GM12878 (cell line): ENCODE results near the gene PSMC3. TPM values are rescaled to one million over a fixed set of nuclear protein-coding genes. Genes with fewer than 3 reads are reported as not detected.

Experiments used
- ATAC-seq: fragments of 200-7000 bp; cut with Tn5 transposase; 3 replicates; pipeline ENCODE4 v1.9.1; 2020; ENCODE audit warnings: mild to moderate bottlenecking, moderate library complexity
- BruUV-seq: library from RNA; stranded (reverse); fragments of 400-500 nt; replicated peaks from 2 replicates; lab custom pipeline; 2021; lab: Mats Ljungman, UMichigan
- CTCF ChIA-PET: fragments of 300-600 bp; sonication (Branson Sonifier 250); formaldehyde crosslinking; extraction: SDS; loops from one replicate; lab custom pipeline; 2021; ENCODE audit warnings: inconsistent platforms; lab: Yijun Ruan, JAX
- POLR2A ChIA-PET: fragments of 350-600 bp; formaldehyde crosslinking; extraction: SDS; loops from one replicate; lab custom pipeline; 2021; ENCODE audit warnings: inconsistent platforms; lab: Charles Lee
- RAD21 ChIA-PET: fragments of 300-600 bp; sonication (Branson Sonifier 250); formaldehyde crosslinking; loops from one replicate; lab custom pipeline; 2023; ENCODE audit warnings: antibody characterized with exemption; ENCODE audit not compliant: unreplicated experiment; lab: Charles Lee
- SMC1A ChIA-PET: fragments of 300-600 bp; sonication (Branson Sonifier 250); formaldehyde crosslinking; loops from one replicate; lab custom pipeline; 2023; ENCODE audit not compliant: unreplicated experiment, uncharacterized antibody; lab: Charles Lee
- DNase-seq: peaks from one replicate; pipeline ENCODE4 v3.0.0-alpha.2; 2011; ENCODE audit warnings: low read depth, low spot score
- FAIRE-seq: peaks from 3 replicates; lab custom pipeline; 2011; peaks lifted over from hg19 to GRCh38; lab: Jason Lieb, UNC
- H2AFZ ChIP-seq: 2 replicates; pipeline ENCODE4 v1.6.0; 2011; ENCODE audit warnings: low read depth, low read length, control low read depth; ENCODE audit not compliant: control insufficient read depth
- H3K27ac ChIP-seq: 2 replicates; pipeline ENCODE4 v1.5.1; 2011; ENCODE audit warnings: control low read depth; ENCODE audit not compliant: control insufficient read depth, insufficient read depth
- H3K27me3 ChIP-seq, 2 experiments: replicated peaks in 1 of 2; 2 replicates each; pipeline versions ENCODE4 v1.6.0 to v1.6.1; 2011; ENCODE audit warnings: low read length in 1 of 2; ENCODE audit not compliant: control insufficient read depth in 2 of 2, insufficient read depth in 2 of 2
- H3K36me3 ChIP-seq, 2 experiments: 2 replicates each; pipeline ENCODE4 v1.5.1; 2011; ENCODE audit warnings: low read length in 1 of 2; ENCODE audit not compliant: control insufficient read depth in 2 of 2, insufficient read depth in 2 of 2
- H3K4me1 ChIP-seq: 2 replicates; pipeline ENCODE4 v1.6.1; 2011; ENCODE audit warnings: mild to moderate bottlenecking, low read length, moderate library complexity, mixed read lengths; ENCODE audit not compliant: control insufficient read depth, insufficient read depth
- H3K4me2 ChIP-seq: 2 replicates; pipeline ENCODE4 v1.6.0; 2011; ENCODE audit warnings: control low read depth; ENCODE audit not compliant: control insufficient read depth, insufficient read depth
- H3K4me3 ChIP-seq: fragments of 200-600 bp; sonication (generic); 2 replicates; pipeline ENCODE4 v1.5.1; 2016
- H3K79me2 ChIP-seq: 2 replicates; pipeline ENCODE4 v1.6.0; 2011; ENCODE audit warnings: low read length; ENCODE audit not compliant: control insufficient read depth, insufficient read depth
- H3K9ac ChIP-seq: 2 replicates; pipeline ENCODE4 v1.8.0; 2011; ENCODE audit warnings: low read length, control low read depth, mixed read lengths; ENCODE audit not compliant: control insufficient read depth, insufficient read depth
- H3K9me3 ChIP-seq: replicated peaks from 3 replicates; pipeline ENCODE4 v1.5.1; 2011; ENCODE audit warnings: mild to moderate bottlenecking, low read length; ENCODE audit not compliant: control insufficient read depth, insufficient read depth
- H4K20me1 ChIP-seq: 2 replicates; pipeline ENCODE4 v1.6.0; 2011; ENCODE audit not compliant: control insufficient read depth, insufficient read depth
- ATF7 ChIP-seq: fragments of 450-650 bp; IDR thresholded peaks from 2 replicates; pipeline ENCODE4 v1.6.1; 2016; ENCODE audit warnings: low read depth, mild to moderate bottlenecking
- NFIC ChIP-seq: IDR thresholded peaks from 2 replicates; pipeline ENCODE4 v1.6.1; 2012; ENCODE audit warnings: low read depth, mild to moderate bottlenecking, inconsistent platforms, low read length, moderate library complexity
- NFYA ChIP-seq: IDR thresholded peaks from 2 replicates; pipeline ENCODE4 v1.6.1; 2011; ENCODE audit warnings: low read depth, mild to moderate bottlenecking, low read length, improper control_type of control experiment, borderline replicate concordance
- POLR2A ChIP-seq: IDR thresholded peaks from 2 replicates; pipeline ENCODE4 v1.6.1; 2011; ENCODE audit warnings: low read depth, mild to moderate bottlenecking, low read length
- SUPT20H ChIP-seq: IDR thresholded peaks from 2 replicates; pipeline ENCODE4 v1.6.1; 2011; ENCODE audit warnings: low read depth, mild to moderate bottlenecking, low read length, moderate library complexity, borderline replicate concordance; ENCODE audit not compliant: control insufficient read depth
- WGBS: methylation state at CpG from one replicate; pipeline ENCODE4 v1.1.6; 2016; ENCODE audit warnings: low lambda C conversion rate; ENCODE audit not compliant: insufficient replicate concordance, insufficient coverage; ENCODE audit errors: missing lambda C conversion rate; 5-methylcytosine and 5-hydroxymethylcytosine counted together
- in situ Hi-C: fragments of 300-500 bp; cut with MboI; formaldehyde crosslinking; loops from 9 replicates; pipeline ENCODE4 v1.14.3; 2018; ENCODE audit warnings: mixed read lengths
- intact Hi-C: fragments of 100-400 bp; cut with micrococcal nuclease; formaldehyde crosslinking; loops from one replicate; pipeline ENCODE4 v1.14.2; 2022; ENCODE audit not compliant: unreplicated experiment
- polyA plus RNA-seq, 11 experiments: library from polyadenylated mRNA; depleted of rRNA in 4 of 11; unstranded in 6 of 11; stranded (reverse) in 5 of 11; fragments of >200 nt; fragmentation: Nextera tagmentation in 4 of 11; fragmentation: Illumina TruSeq in 1 of 11; extraction: Ambion mirVana in 4 of 11; extraction: Trizol in 1 of 11; gene quantifications; 1 replicate in 1 of 11; 2 replicates in 10 of 11; pipeline versions ENCODE4 v1.2.1 to v1.2.3, GENCODE V29; 2011 to 2016; ENCODE audit warnings: inconsistent platforms in 2 of 11, missing spikeins in 2 of 11, low read depth in 1 of 11
- total RNA-seq, 4 experiments: library from RNA; depleted of rRNA in 3 of 4; stranded (reverse); fragments of >200 nt in 3 of 4; fragmentation: Illumina TruSeq in 1 of 4; extraction: Trizol in 1 of 4; gene quantifications; 2 replicates each; pipeline versions ENCODE4 v1.2.1 to v1.2.3, GENCODE V29; 2013 to 2021

The PSMC3 gene
- total and polyA plus RNA-seq, 10 of the 15 experiments (the other 5 are each of a cell fraction or from before 2014, with no cell fraction given), result 39.5 to 289 (median 155) TPM

DNA sequence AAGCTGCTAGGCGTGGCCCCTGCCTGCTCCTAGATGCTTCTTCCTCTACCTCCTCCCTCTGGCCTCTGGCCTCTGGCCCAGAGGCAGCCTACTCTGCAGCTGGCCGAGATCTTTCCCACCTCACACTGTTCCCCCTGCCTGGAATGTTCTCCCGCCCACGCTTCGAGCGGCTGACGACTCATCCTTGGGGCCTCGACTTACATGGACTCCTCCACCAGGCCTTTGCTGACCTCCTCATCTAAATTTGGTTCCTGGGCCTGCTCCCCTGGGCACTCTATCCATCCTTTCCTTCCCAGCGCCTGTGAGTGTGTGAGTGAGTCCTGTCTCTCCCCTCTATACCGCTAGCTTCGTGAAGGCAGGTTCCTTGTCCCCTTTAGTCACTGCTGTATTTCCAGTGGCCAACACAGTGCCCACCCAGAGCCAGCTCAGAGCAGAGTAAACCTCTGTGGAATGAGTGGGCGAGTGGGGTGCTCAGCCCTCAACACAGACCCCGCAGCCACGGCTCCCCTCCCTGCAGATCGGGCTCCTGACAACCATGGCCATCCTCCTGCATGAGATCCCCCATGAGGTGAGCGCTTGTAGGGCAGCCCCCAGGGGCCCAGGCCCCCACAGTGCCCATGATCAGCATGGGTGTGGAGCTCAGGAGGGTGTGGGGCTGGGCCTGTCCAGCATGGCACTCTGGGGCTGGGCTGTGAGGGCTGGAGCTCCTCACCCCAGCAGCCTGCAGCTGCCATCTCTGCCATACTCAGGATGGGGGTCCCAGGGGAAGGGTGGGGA is 12.1 kb downstream of the PSMC3 start:
- POLR2A ChIA-PET, result no interaction called here
- no peak overlapping the region for H3K27ac ChIP-seq
- H3K9me3 ChIP-seq, result no peaks in the 10 kb centered on the region
- intact Hi-C loops (no loop called here), in situ Hi-C loops (no loop called here)
- no TSS peak for BruUV-seq
- no peaks in the 10 kb centered on the region; the same call in 1 of the 2 replicates for H3K79me2 ChIP-seq
- WGBS, result 88% methylated on average over 16 of the region's 16 CpGs
- H3K4me1 ChIP-seq, result peaks cover 2% of the 10 kb centered on the region; the same call in 1 of the 2 replicates
- no peak overlapping the region for H3K4me2 ChIP-seq
- no peak overlapping the region for H3K9ac ChIP-seq
- H4K20me1 ChIP-seq, result no peaks in the 10 kb centered on the region
- no peak for TF ChIP-seq ATF7
- TF ChIP-seq POLR2A, result peak; percentile 48; the same call in 1 of the 2 replicates
- no peak for DNase-seq
- no peak for ATAC-seq
- H2AFZ ChIP-seq, result no peak overlapping the region
- CTCF ChIA-PET, result interaction anchor here (4.4 to 7.4 kb wide), 3 partner anchors 12 to 236 kb away, joined by 39 to 161 read pairs (median 55); partner anchors contain the start of genes ARFGAP2 and PSMC3
- no peak overlapping the region for H3K4me3 ChIP-seq
- H3K27me3 ChIP-seq, result no peaks in the 10 kb centered on the region
- peaks cover 0 to 11% of the 10 kb centered on the region in 2 experiments; a peak in 3 of 4 replicates for H3K36me3 ChIP-seq
- FAIRE-seq, result no peak
- SMC1A ChIA-PET, result no interaction called here
- RAD21 ChIA-PET, result no interaction called here

DNA sequence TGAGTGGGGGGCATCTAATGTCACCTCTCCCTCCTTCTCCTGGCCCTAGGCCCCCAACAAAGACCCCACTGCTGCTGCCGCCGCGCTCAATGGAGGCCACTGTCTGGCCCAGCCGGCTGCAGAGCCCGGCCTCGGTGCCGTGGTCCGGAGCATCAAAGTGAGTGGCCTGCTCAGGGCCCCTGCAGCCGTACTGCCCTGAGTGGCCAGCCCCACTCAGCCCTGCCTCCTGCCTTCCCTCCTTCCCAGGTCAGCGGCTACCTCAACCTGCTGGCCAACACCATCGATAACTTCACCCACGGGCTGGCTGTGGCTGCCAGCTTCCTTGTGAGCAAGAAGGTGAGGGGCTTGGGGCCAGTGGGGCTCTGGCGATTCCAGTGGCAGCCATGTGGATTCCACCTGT is 12.9 kb downstream of the PSMC3 start:
- no TSS peak for BruUV-seq
- ChIA-PET SMC1A (interaction anchor here (1.0 to 1.5 kb wide), 2 partner anchors 41 to 141 kb away, joined by 3 to 6 read pairs; no protein-coding TSS in a partner anchor), RAD21 (interaction anchor here (2.1 to 3.8 kb wide), 3 partner anchors 39 to 155 kb away, joined by 11 to 24 read pairs (median 11); partner anchors contain the start of gene NR1H3), POLR2A (no interaction called here), CTCF (interaction anchor here (1.2 to 7.4 kb wide), 9 partner anchors 12 to 235 kb away, joined by 3 to 161 read pairs (median 11); partner anchors contain the start of genes ARFGAP2, MADD and PSMC3)
- Histone ChIP-seq H2AFZ (no peak overlapping the region), H3K79me2 (no peaks in the 10 kb centered on the region; the same call in 1 of the 2 replicates), H3K9ac (no peak overlapping the region), H3K9me3 (no peaks in the 10 kb centered on the region), H3K36me3 (peaks cover 0 to 4% of the 10 kb centered on the region in 2 experiments; a peak in 3 of 4 replicates), H3K4me2 (no peak overlapping the region), H3K4me3 (no peak overlapping the region), H3K4me1 (peaks cover 4% of the 10 kb centered on the region; the same call in 1 of the 2 replicates), H4K20me1 (no peaks in the 10 kb centered on the region), H3K27me3 (no peaks in the 10 kb centered on the region), H3K27ac (no peak overlapping the region)
- FAIRE-seq (no peak), DNase-seq (no peak), ATAC-seq (no peak)
- in situ Hi-C loops (no loop called here), intact Hi-C loops (no loop called here)
- WGBS, result 98% methylated on average over 13 of the region's 13 CpGs
- no peak for TF ChIP-seq NFIC
- TF ChIP-seq NFYA, result no peak
- TF ChIP-seq SUPT20H, result no peak
